ENCODE data around the gene TAF12. TPM values are rescaled to one million over a fixed set of nuclear protein-coding genes. Genes with fewer than 3 reads are reported as not detected.

The TAF12 gene
- total RNA-seq, 3 donors from 2014 or later: 12.2 to 23.2 (median 15.5) TPM

GRCh38 chr1:28560886-28561285, 82.0 kb downstream of the TAF12 start:
- intact Hi-C loops (cut with DNase I, micrococcal nuclease): no loop called here
- no peak for DNase-seq
- Histone ChIP-seq H3K4me1 (ENCODE audit: low read depth) (no peaks in the 10 kb centered on the region), H3K4me3 (no peak overlapping the region), H3K9me3 (no peaks in the 10 kb centered on the region), H3K36me3 (ENCODE audit: low read depth) (peaks cover 19% of the 10 kb centered on the region)
- no peak for TF ChIP-seq CTCF (IDR thresholded peaks at IDR 0.05)
- no peak for ATAC-seq

Other genes with a start within 250 kb of the TAF12 start
- gene RCC1, start 137.0 kb downstream of the TAF12 start, total RNA-seq: 10 to 100 TPM; 23.0 to 34.3 (median 25.3) TPM
- 10 to 100 TPM; 13.1 to 20.9 (median 16.0) TPM for gene TRNAU1AP, start 90.0 kb downstream of the TAF12 start, total RNA-seq
- gene RAB42, start 50.8 kb downstream of the TAF12 start, total RNA-seq: 1 to 10 TPM; 3.5 to 5.9 (median 3.8) TPM
- not detected for gene RNU11, start 5.5 kb upstream of the TAF12 start, total RNA-seq
- gene GMEB1, start 25.7 kb upstream of the TAF12 start, total RNA-seq: 10 to 100 TPM; 12.5 to 13.9 (median 13.0) TPM
- 10 to 100 TPM; 55.7 to 59.0 (median 55.8) TPM for gene YTHDF2, start 93.9 kb upstream of the TAF12 start, total RNA-seq
- 1 to 10 TPM in 1 of 3 donors, under 1 TPM in 2; 0.06 to 1.1 (median 0.48) TPM for gene OPRD1, start 169.1 kb upstream of the TAF12 start, total RNA-seq